PC-3 (cell line): ENCODE results near the gene INTS3.

Experiments used
- CTCF ChIP-seq: fragments of 300-600 bp; sonication (generic); conservative IDR thresholded peaks from 2 replicates; pipeline ENCODE4 v1.5.1; 2017; ENCODE audit warnings: antibody characterized with exemption, low read depth, mild to moderate bottlenecking, low read length
- EZH2 ChIP-seq: fragments of 300-600 bp; sonication (generic); IDR thresholded peaks from one replicate; pipeline ENCODE4 v1.6.1; 2017; ENCODE audit warnings: antibody characterized with exemption, mild to moderate bottlenecking, low read length; ENCODE audit not compliant: unreplicated experiment

- TF ChIP-seq CTCF (no peak), EZH2 (no peak)
Measured at GRCh38 chr1:153752072-153752471, 24.2 kb downstream of the INTS3 start.
